Cardiac fibroblast (primary cell): Measurements from ENCODE around the gene TIFAB.
"Not testable (repeated sequence)": the region's sequence is repeated elsewhere in the genome, so short reads cannot be mapped to it uniquely, and the experiment has no call there.

Experiments
- DNase-seq, 2 donors: peaks; one replicate each; pipeline versions ENCODE4 v3.0.0 to v3.0.0-alpha.2; 2010; ENCODE audit warnings: low read depth in 2 of 2
- H3K4me3 ChIP-seq, 2 donors: replicated peaks in 1 of 2; 1 replicate in 1 of 2; 2 replicates in 1 of 2; pipeline ENCODE4 v1.5.1; 2011; ENCODE audit warnings: low read depth in 2 of 2, low read length in 2 of 2, mild to moderate bottlenecking in 2 of 2, moderate library complexity in 1 of 2
- TF ChIP-seq, protein P1 (sequence below): IDR thresholded peaks from one replicate; pipeline ENCODE4 v1.5.1; 2011; ENCODE audit warnings: low read depth, mild to moderate bottlenecking, low read length, inconsistent platforms

Gene TIFAB, protein sequence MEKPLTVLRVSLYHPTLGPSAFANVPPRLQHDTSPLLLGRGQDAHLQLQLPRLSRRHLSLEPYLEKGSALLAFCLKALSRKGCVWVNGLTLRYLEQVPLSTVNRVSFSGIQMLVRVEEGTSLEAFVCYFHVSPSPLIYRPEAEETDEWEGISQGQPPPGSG

DNA sequence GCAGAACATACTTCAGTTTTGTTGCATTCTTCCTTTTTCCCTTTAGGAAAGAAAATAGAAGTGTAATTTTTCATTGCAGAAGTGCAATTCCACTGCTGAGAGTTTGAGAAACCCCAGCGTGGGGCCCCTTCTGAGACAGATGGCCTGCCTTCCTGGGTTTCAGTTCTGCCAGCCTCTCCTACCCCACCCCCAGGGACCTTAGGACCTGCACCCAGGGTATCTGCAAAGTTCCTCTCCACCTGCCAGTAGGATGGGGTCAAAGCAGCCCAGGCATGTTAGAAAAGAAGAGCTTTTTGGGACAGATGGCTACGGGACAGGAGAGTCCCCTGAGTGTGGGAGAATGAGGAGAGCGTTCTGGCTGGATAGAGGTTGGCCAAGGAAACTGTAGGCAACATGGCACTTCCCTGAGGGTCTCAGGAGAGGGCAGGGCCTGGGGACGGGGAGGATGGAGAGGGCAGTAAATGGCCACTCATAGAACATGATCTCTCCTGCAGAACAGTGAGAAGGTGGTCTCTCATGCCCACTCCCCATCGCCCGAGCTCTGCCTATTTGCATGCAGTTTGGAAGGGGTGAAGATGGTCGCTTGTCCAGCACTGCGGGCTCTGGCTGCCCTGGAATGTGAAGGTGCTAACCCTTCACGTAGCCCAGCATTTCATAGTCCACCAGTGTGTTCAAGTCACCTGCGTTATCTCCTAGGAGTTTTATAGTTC lies at the start of gene TIFAB:
Gene TIFAB (minus strand): TSS at position 31 of the 710 bp plus-strand sequence. CDS start 2,412 bp downstream, outside the sequence.
- no peak within 1 kb of the TSS for H3K4me3 ChIP-seq

DNA sequence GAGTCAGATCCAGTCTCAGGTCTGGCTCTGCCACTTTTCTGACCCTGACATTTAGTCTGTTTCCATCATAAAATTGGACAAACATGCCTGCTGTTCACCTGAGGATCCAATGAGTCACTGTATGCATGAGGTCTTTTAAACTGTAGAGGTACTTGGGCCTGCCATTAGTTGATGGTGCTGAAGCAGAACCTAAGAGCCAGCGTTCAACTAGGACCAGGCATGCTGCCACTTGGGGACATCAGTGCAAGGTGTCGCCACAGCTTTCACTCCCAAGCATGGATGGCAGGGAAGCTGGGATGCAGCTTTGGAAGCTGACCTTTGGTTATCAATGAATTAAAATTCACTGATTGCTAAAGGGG lies 46.5 kb upstream of the TIFAB start:
- DNase-seq = no peak
- H3K4me3 ChIP-seq = no peak overlapping the region
- TF ChIP-seq, protein P1, sequence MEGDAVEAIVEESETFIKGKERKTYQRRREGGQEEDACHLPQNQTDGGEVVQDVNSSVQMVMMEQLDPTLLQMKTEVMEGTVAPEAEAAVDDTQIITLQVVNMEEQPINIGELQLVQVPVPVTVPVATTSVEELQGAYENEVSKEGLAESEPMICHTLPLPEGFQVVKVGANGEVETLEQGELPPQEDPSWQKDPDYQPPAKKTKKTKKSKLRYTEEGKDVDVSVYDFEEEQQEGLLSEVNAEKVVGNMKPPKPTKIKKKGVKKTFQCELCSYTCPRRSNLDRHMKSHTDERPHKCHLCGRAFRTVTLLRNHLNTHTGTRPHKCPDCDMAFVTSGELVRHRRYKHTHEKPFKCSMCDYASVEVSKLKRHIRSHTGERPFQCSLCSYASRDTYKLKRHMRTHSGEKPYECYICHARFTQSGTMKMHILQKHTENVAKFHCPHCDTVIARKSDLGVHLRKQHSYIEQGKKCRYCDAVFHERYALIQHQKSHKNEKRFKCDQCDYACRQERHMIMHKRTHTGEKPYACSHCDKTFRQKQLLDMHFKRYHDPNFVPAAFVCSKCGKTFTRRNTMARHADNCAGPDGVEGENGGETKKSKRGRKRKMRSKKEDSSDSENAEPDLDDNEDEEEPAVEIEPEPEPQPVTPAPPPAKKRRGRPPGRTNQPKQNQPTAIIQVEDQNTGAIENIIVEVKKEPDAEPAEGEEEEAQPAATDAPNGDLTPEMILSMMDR = no peak

More for the DNA sequence above, at the start of gene TIFAB:
- TF ChIP-seq, protein P1 = no peak
- no peak for DNase-seq

DNA sequence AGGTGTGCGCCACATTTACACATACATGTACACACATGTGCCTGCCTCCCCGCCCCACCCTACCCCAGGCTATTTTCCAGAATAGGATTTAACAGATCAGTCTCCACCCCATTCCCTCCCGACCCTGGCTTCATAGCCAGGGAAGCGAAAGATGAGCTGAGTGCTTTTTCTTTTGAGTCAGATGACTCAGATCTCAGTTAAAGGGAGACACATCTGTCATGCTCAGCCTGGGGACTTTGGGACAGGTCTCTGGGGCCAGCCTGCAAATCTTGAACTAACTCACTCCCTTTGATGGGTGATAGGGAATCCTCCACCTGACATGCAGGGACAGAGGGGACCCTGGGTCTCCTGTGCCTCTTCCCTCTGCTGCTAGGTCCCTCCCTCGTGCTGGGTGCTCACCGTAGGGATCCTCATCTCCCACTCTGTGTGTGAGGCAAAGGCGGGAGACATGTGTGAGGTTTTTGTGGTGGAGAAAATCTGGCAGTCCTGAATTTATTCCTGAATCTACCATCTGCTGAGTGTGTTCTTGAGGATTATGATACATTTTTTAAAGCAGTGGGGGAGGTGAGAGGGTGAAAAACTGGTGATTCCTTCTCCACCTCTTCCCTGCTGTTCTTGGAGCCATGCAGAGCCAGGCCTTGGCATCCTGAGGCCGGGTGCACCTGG lies 46.0 kb upstream of the TIFAB start:
- TF ChIP-seq, protein P1 = no peak
- DNase-seq = no peak
- H3K4me3 ChIP-seq = no peak overlapping the region

DNA sequence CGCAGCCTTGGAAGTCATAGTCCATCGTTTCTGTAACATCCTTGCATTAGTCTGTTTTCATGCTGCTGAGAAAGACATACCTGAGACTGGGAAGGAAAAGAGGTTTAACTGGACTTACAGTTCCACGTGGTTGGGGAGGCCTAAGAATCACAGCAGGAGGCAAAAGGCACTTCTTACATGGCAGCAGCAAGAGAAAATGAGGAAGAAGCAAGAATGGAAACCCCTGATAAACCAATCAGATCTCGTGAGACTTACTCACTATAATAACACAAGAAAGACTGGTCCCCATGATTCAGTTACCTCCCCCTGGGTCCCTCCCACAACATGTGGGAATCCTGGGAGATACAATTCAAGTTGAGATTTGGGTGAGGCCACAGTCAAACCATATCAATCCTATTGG lies 43.4 kb upstream of the TIFAB start:
- H3K4me3 ChIP-seq, DNase-seq: not testable (repeated sequence)

DNA sequence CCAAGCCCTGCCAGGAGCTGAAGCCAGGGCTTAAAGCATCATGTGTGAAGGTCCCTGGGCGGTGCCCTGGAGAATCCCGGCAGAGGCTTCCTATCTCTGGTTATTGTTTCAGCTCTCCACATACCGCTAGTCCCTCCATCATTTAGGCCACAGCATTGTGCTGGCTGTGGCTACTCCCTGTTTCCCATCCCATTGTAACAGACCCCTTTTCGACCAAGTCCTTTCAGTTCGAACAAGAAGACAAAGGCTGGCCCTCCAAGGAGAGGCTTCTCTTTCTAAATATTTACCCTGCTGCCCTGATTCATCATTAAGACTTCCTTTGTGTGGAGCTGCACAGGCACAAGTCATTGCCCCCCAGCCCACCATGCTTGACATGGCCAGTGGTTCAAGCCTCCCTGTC lies 42.0 kb upstream of the TIFAB start:
- H3K4me3 ChIP-seq = no peak overlapping the region
- DNase-seq = no peak
- TF ChIP-seq, protein P1 = no peak

DNA sequence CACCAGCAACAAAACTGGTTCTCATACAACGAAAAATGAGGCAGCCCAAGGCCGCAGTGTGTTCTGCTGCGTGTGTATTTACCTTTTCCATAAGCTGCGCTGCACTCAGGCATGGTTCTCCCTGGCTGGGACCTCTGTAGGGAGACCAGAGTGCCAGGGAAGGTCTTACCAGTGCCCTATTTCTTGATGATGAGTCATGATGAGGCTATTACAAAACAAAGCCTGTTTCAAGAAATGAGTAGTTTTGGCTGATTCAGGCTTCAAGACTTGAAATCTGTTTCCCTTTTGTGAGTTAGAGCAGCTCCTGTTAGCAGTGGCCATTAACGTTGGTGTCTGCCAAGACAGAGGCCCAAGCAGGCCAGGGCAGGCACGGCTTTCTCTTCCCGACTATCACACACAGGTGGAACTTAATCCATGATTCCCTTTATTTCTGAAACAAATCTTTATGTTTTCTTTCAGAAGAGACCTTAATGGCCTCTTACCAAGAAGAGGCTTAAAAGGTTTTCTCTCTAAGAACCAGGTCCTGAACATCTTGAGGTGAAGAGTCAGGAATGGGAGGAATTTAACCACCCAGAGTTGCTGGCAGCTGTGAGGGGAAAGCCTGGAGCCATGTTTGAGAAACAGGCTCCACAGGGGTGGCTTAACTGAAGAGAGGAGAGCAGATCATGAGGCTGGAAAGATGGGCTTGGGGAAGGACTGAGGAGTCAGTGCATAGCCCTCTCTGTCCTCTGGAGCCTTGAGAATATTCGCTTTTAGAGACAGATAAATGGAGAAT lies 41.4 kb upstream of the TIFAB start:
- TF ChIP-seq, protein P1 = no peak
- no peak overlapping the region for H3K4me3 ChIP-seq
- DNase-seq = peak; percentile 84 to 85

DNA sequence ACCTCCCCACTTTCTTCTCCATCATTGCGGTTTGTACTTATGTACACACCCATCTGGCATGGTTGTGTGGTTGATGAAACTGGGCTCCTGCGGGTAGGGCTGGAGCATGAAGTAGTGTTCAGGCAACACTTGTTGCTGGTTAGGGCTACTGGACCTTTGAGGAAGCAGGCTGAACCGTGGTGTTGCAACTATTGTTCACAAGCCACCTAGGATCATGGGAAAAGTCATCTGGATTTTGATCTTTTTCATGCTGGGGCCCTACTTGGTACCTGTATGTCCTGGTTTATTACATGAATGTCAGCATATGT lies 40.1 kb upstream of the TIFAB start:
- TF ChIP-seq, protein P1 = no peak
- no peak for DNase-seq
- H3K4me3 ChIP-seq = no peak overlapping the region
